HepG2 (cell line): ENCODE results near the gene SLC16A7.

Source experiments
- ATF3 ChIP-seq: sonication (generic); formaldehyde crosslinking; IDR thresholded peaks from 2 replicates; pipeline ENCODE4 v1.4.0; 2020; ENCODE audit warnings: missing genetic modification reagents
- CREB3 ChIP-seq: sonication (generic); formaldehyde crosslinking; IDR thresholded peaks from 2 replicates; pipeline ENCODE4 v1.5.0; 2020; ENCODE audit warnings: missing genetic modification reagents
- CTCF ChIP-seq: sonication (generic); formaldehyde crosslinking; IDR thresholded peaks from 2 replicates; pipeline ENCODE4 v1.5.0; 2020; ENCODE audit warnings: mild to moderate bottlenecking, missing genetic modification reagents, moderate library complexity
- POLR2AphosphoS5 ChIP-seq: IDR thresholded peaks from 2 replicates; pipeline ENCODE4 v1.6.1; 2012; ENCODE audit warnings: low read depth, low read length
- RELA ChIP-seq: sonication (generic); formaldehyde crosslinking; IDR thresholded peaks from 2 replicates; pipeline ENCODE4 v1.4.0; 2020; ENCODE audit warnings: missing genetic modification reagents

GRCh38 chr12:59733200-59733599, 137.4 kb downstream of the SLC16A7 start:
- TF ChIP-seq RELA (CRISPR knock-in tag) (no peak), ATF3 (CRISPR knock-in tag) (no peak), POLR2AphosphoS5 (no peak), CREB3 (CRISPR knock-in tag) (no peak), CTCF (CRISPR knock-in tag) (no peak)
